ENCODE measurements around the gene CDH13.

The CDH13 gene

GRCh38 chr16:83623892-83624291 is 997.1 kb downstream of the CDH13 start:
- no peak for DNase-seq (ENCODE audit: low read depth)

GRCh38 chr16:83624429-83625120 is 997.8 kb downstream of the CDH13 start:
- no peak for DNase-seq (ENCODE audit: low read depth)

- no peak for DNase-seq (ENCODE audit: low read depth)
These were observed 999.4 kb downstream of the CDH13 start for GRCh38 chr16:83626204-83626603.

- no peak for DNase-seq (ENCODE audit: low read depth)
These were observed 999.9 kb downstream of the CDH13 start for GRCh38 chr16:83626676-83627075.

GRCh38 chr16:83627996-83628395 is 1001.2 kb downstream of the CDH13 start:
- DNase-seq (ENCODE audit: low read depth): no peak

- DNase-seq (ENCODE audit: low read depth): no peak
These were observed 1002.7 kb downstream of the CDH13 start for GRCh38 chr16:83629426-83629825.

- DNase-seq (ENCODE audit: low read depth): no peak
These were observed 1003.1 kb downstream of the CDH13 start for GRCh38 chr16:83629836-83630235.

GRCh38 chr16:83630979-83631378 is 1004.2 kb downstream of the CDH13 start:
- no peak for DNase-seq (ENCODE audit: low read depth)

- DNase-seq (ENCODE audit: low read depth): no peak
These were observed 1006.5 kb downstream of the CDH13 start for GRCh38 chr16:83633286-83633685.

- no peak for DNase-seq (ENCODE audit: low read depth)
These were observed 1021.6 kb downstream of the CDH13 start for GRCh38 chr16:83648347-83648746.

GRCh38 chr16:83651871-83652270 is 1025.1 kb downstream of the CDH13 start:
- no peak for DNase-seq (ENCODE audit: low read depth)

- no peak for DNase-seq (ENCODE audit: low read depth)
These were observed 1026.2 kb downstream of the CDH13 start for GRCh38 chr16:83652943-83653342.

GRCh38 chr16:83653785-83654184 is 1027.0 kb downstream of the CDH13 start:
- DNase-seq (ENCODE audit: low read depth): no peak

- no peak for DNase-seq (ENCODE audit: low read depth)
These were observed 1033.5 kb downstream of the CDH13 start for GRCh38 chr16:83660282-83660681.

GRCh38 chr16:83661656-83662055 is 1034.9 kb downstream of the CDH13 start:
- DNase-seq (ENCODE audit: low read depth): no peak

GRCh38 chr16:83666449-83666848 is 1039.7 kb downstream of the CDH13 start:
- no peak for DNase-seq (ENCODE audit: low read depth)

GRCh38 chr16:83669456-83669855 is 1042.7 kb downstream of the CDH13 start:
- no peak for DNase-seq (ENCODE audit: low read depth)

GRCh38 chr16:83674931-83675535 is 1048.3 kb downstream of the CDH13 start:
- DNase-seq (ENCODE audit: low read depth): no peak

- no peak for DNase-seq (ENCODE audit: low read depth)
These were observed 1049.3 kb downstream of the CDH13 start for GRCh38 chr16:83676086-83676485.

- DNase-seq (ENCODE audit: low read depth): no peak
These were observed 1054.2 kb downstream of the CDH13 start for GRCh38 chr16:83680980-83681379.

- DNase-seq (ENCODE audit: low read depth): no peak
These were observed 1054.7 kb downstream of the CDH13 start for GRCh38 chr16:83681381-83681956.

GRCh38 chr16:83682116-83682867 is 1055.5 kb downstream of the CDH13 start:
- no peak for DNase-seq (ENCODE audit: low read depth)

- DNase-seq (ENCODE audit: low read depth): no peak
These were observed 1056.1 kb downstream of the CDH13 start for GRCh38 chr16:83682868-83683235.

All from activated gamma-delta T cell treated with anti-CD3 and anti-CD28 coated beads, Interleukin-2, amount 50 U/mL, for 16 hours (primary cell).